Neuron (in vitro differentiated cells): ENCODE data around the gene ZDHHC14.

ENCODE experiments used
- H2AFZ ChIP-seq: one replicate; pipeline ENCODE4 v1.6.1; 2013; ENCODE audit warnings: low read depth, mild to moderate bottlenecking, inconsistent platforms, low read length, moderate library complexity
- H3K27me3 ChIP-seq: one replicate; pipeline ENCODE4 v1.6.1; 2013; ENCODE audit warnings: low read length; ENCODE audit not compliant: insufficient read depth
- H3K36me3 ChIP-seq: one replicate; pipeline ENCODE4 v1.6.1; 2013; ENCODE audit warnings: low read length; ENCODE audit not compliant: insufficient read depth
- H3K4me1 ChIP-seq: one replicate; pipeline ENCODE4 v1.6.1; 2013; ENCODE audit warnings: low read length; ENCODE audit not compliant: insufficient read depth
- H3K4me3 ChIP-seq: 2 replicates; pipeline ENCODE4 v1.5.1; 2013; ENCODE audit warnings: mild to moderate bottlenecking, low read length, moderate library complexity
- H3K9me3 ChIP-seq: one replicate; pipeline ENCODE4 v1.6.1; 2013; ENCODE audit warnings: low read length

ZDHHC14 gene

DNA sequence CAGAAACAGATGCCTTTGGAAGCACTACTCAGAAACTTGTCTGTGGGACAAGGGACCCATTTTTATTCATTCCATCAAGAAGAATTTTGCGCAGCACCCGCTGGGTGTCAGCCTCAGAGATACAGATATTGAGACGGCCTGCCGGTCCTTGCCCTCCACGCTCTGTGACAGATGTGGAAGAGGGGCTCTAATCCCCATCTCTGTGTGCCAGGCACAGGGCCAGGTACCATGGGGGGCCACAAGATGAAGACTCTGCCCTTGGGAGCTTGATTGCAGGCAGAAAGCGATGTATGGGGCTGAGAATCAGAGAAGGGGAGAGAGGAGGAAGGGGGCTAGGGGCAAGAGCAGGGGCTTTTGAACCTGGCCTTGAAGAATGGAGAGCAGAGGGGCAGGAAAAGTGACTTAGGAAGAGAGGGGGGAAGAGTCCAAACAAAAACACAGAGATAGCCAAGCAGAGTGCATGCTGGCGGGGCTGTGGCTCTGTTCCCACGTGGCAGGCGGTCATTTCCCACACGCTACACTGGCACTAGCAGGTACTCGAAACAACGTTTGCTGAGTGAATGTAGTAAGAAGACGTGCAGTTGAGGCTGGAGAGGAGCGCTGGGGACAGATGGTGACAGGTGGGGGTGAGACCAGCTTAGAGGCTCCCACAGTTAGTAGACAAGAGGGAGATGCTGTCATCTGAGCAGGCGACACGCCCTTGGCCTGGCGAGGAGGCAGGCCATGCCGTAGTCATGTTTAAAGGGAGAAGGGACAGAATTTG, 271.8 kb downstream of the ZDHHC14 start:
- Histone ChIP-seq H3K36me3 (no peaks in the 10 kb centered on the region), H3K27me3 (no peaks in the 10 kb centered on the region), H3K4me1 (peaks cover 3% of the 10 kb centered on the region), H3K4me3 (no peak overlapping the region), H2AFZ (no peak overlapping the region), H3K9me3 (no peaks in the 10 kb centered on the region)

DNA sequence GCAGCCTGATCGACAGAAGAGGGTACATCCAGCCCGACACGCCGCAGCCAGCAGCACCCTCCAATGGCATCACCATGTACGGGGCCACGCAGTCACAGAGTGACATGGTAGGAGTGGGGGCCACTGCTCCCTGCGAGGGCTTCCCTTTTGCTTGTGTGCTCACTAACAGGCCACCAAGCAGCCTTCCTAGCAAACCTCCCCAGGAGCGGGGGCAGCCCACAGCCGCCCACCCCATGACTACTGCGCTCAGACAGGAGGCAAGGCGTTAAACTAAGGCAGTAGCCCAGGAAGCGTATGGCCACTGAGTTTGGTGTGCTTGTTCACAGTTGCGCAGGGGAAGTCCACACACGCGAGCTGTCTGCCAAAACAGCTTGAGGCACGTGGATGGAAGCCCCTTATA, 272.5 kb downstream of the ZDHHC14 start:
- Histone ChIP-seq H3K36me3 (no peaks in the 10 kb centered on the region), H2AFZ (no peak overlapping the region), H3K4me1 (peaks cover 3% of the 10 kb centered on the region), H3K9me3 (no peaks in the 10 kb centered on the region), H3K4me3 (no peak overlapping the region), H3K27me3 (no peaks in the 10 kb centered on the region)

DNA sequence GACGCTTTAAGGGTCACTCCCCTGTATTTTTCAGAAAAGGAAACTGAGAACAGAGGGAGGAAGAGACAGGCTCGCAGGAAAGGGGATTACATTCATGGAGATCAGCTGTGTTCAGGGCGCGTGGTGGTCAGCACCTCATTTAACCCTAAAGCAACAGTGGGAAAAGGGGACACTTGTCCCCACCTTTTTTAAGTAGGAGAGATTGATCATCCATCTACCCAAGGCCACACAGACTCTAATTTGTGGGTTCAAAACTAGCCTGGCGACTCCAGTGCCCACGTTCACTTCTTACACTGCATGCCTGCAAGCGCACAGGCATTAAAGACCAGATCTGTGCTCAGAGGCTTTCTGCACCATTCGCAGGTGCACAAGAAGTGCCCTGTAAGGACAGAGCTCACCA, 274.1 kb downstream of the ZDHHC14 start:
- Histone ChIP-seq H3K4me1 (peaks cover 2% of the 10 kb centered on the region), H3K36me3 (no peaks in the 10 kb centered on the region), H3K4me3 (no peak overlapping the region), H2AFZ (no peak overlapping the region), H3K9me3 (no peaks in the 10 kb centered on the region), H3K27me3 (no peaks in the 10 kb centered on the region)

DNA sequence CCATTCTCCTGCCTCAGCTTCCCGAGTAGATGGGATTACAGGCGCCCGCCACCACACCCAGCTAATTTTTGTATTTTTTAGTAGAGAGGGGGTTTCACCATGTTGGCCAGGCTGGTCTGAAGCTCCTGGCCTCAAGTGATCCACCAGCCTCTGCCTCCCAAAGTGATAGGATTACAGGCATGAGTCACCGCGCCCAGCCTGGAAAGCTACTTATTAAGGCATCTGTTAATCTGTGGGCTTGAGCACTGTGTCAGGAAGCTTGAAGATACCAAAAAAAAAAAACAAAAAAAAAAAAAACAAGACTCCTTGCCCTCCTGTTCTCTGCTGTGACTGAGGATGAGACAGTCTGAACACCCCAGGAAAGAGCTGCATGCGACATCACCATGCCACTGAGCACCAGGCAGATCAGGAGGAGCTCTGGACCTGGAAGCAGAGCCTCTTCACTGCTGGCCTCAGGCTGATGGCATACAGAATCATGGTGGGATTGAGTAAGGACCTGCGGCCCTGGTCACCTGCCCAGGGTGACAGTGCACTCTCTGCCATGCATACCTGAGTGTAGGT, 275.5 kb downstream of the ZDHHC14 start:
- Histone ChIP-seq H3K36me3 (no peaks in the 10 kb centered on the region), H3K9me3 (no peaks in the 10 kb centered on the region), H2AFZ (no peak overlapping the region), H3K27me3 (no peaks in the 10 kb centered on the region), H3K4me3 (no peak overlapping the region), H3K4me1 (peaks cover 2% of the 10 kb centered on the region)

DNA sequence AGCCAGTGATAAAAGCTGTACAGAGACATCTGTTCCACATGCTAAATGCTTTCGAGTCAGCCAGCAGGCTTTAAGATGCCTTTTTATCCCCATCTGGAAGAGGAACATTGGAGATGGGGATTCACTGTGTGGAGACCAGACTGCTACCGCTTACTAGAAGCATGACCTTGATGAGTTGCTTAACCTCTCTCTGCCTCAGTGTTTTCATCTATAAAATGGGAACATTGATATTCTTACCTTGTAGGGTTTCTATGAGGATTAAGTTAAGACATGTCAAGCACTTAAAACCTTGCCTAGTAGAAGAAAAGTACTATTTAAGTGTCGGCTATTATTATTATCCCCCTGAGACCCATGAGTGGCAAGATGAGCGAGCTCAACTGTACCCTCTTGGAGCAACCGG, 276.8 kb downstream of the ZDHHC14 start:
- Histone ChIP-seq H3K4me3 (no peak overlapping the region), H3K27me3 (no peaks in the 10 kb centered on the region), H3K36me3 (no peaks in the 10 kb centered on the region), H3K4me1 (peaks cover 2% of the 10 kb centered on the region), H3K9me3 (no peaks in the 10 kb centered on the region), H2AFZ (no peak overlapping the region)

DNA sequence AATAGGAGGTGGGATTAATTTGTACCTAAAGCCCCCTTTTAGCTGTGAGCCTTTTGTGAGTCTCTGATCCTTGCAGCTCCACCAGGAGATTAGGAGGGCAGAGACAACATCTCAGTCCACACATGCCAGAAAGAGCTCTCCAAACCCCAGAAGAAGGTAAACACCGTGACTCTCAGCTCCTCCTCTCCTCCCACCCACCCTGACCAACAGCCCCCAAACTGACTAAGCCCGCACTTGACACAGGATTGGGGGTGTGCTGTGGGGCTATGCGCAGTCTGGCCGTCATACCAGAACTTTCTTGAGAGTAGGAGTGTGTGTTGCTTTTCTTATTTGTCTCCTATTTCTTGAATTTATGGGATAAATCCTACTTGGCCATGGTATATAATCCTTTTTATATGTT, 277.3 kb downstream of the ZDHHC14 start:
- Histone ChIP-seq H3K4me1 (peaks cover 2% of the 10 kb centered on the region), H3K4me3 (no peak overlapping the region), H3K36me3 (no peaks in the 10 kb centered on the region), H3K9me3 (no peaks in the 10 kb centered on the region), H2AFZ (no peak overlapping the region), H3K27me3 (no peaks in the 10 kb centered on the region)

DNA sequence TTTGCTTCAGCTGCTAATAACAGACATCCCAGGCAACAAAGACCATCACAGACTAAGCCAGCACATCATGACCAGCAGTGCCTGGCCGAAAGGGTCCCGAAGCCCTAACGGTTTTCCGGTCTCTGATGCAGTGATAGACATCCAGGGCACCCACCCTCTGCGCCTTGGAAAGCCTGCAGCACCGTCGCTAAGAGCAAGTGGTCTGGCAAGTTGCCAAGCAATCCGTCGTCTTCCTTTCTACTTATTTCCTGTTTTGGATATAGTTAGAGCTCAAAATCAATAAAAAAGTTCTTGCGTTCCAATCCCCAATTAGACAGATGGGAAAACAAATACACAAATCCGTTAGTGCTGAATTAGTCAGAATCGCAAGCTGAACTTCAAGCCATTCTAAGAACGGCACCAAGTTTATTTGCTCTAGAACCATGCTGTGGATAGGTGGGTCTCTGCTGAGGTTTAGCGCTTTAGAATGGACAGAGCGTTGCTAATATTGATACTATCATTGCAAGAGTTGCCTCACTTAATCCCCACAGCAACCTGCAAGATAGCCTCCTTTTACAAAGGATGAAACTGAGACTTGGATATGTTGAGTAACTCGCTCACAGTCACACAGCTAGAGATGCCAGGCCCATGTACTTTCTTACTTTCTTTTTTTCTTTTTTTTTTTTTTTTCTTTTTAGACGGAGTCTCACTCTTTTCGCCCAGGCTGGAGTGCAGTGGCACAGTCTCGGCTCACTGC, 278.7 kb downstream of the ZDHHC14 start:
- H2AFZ ChIP-seq = no peak overlapping the region
- no peaks in the 10 kb centered on the region for H3K27me3 ChIP-seq
- H3K36me3 ChIP-seq = no peaks in the 10 kb centered on the region
- H3K4me3 ChIP-seq = no peak overlapping the region
- no peaks in the 10 kb centered on the region for H3K9me3 ChIP-seq
- H3K4me1 ChIP-seq = peaks cover 2% of the 10 kb centered on the region

DNA sequence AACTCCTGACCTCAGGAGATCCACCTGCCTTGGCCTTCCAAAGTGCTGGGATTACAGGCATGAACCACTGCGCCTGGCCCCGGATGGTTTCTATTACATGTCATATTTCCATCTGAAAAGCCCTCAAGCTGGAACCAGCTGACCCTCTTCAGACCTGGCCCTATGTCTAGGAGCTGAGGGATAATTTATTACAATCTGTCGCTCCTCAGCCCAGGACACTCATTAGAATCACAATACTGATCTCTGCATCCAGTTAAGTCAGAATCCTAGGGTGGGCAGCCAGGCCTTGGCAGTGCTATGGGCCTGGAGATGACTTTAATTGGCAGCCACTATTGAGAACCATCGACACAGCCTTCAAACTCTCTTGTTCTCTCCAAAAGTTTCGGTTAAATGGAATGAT, 279.4 kb downstream of the ZDHHC14 start:
- no peak overlapping the region for H2AFZ ChIP-seq

DNA sequence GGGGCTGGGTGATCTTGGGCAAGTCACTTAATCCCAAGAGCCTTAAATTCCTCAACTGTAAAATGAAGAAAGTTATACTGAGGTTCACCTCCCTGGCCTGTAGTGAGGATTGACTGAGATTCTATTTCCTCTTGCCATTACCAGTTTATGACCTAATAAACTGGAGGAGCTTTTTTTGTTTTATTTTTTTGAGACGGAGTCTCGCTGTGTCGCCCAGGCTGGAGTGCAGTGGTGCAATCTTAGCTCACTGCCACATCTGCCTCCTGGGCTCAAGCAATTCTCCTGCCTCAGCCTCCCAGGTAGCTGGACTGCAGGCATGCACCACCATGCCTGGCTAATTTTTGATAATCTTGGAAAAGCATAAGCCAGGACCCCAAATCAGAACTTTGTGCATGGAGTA, 280.7 kb downstream of the ZDHHC14 start:
- H3K9me3 ChIP-seq = no peaks in the 10 kb centered on the region

More for the DNA sequence above, 279.4 kb downstream of the ZDHHC14 start:
- Histone ChIP-seq H3K9me3 (no peaks in the 10 kb centered on the region), H3K27me3 (no peaks in the 10 kb centered on the region), H3K36me3 (no peaks in the 10 kb centered on the region), H3K4me3 (no peak overlapping the region), H3K4me1 (peaks cover 2% of the 10 kb centered on the region)

DNA sequence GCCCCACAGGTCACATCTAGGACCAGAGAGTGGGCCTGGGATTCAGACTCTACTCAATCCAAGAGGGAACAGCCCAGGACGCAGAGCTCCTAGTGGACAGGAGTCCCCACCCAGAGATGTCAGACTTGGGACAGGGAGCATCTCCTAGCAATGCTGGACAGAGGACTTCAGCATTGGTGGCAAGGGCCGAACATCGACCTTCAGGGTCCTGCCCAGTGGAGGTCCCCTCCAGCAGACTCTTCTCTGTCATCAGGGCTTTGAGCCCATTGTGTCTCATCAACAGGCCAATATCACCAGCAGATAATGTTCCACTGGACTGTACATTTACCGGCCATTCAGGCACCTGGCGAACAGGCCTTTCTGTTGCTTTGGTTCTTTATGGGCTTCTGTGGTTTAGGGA, 282.3 kb downstream of the ZDHHC14 start:
- H2AFZ ChIP-seq = no peak overlapping the region
- H3K9me3 ChIP-seq = no peaks in the 10 kb centered on the region
- no peaks in the 10 kb centered on the region for H3K36me3 ChIP-seq
- H3K4me1 ChIP-seq = peaks cover 2% of the 10 kb centered on the region
- no peaks in the 10 kb centered on the region for H3K27me3 ChIP-seq
- H3K4me3 ChIP-seq = no peak overlapping the region

More for the DNA sequence above, 280.7 kb downstream of the ZDHHC14 start:
- no peaks in the 10 kb centered on the region for H3K36me3 ChIP-seq
- no peaks in the 10 kb centered on the region for H3K27me3 ChIP-seq
- H3K4me3 ChIP-seq = no peak overlapping the region
- peaks cover 2% of the 10 kb centered on the region for H3K4me1 ChIP-seq
- H2AFZ ChIP-seq = no peak overlapping the region

DNA sequence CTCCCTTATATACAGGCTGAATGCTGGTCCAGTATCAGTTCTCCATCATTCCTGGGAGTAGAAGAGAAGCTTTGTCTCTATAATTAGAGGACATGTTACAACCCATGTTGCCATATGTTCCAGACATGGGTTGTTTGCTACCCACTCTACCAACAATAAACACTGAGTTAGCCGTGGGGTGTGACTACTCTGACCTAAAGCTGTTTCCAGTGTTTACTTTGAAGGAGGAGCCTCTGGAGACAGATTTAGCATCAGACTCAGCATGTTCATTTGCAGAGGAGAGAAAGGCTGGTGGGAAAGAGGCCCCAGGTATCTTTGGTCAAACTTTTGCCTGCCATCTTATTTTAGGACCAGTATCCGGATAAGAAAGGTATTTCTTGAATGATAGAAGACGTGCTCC, 284.2 kb downstream of the ZDHHC14 start:
- no peak overlapping the region for H3K4me3 ChIP-seq
- H3K9me3 ChIP-seq = no peaks in the 10 kb centered on the region
- H3K27me3 ChIP-seq = no peaks in the 10 kb centered on the region
- H2AFZ ChIP-seq = no peak overlapping the region
- no peaks in the 10 kb centered on the region for H3K36me3 ChIP-seq
- H3K4me1 ChIP-seq = peaks cover 10% of the 10 kb centered on the region

DNA sequence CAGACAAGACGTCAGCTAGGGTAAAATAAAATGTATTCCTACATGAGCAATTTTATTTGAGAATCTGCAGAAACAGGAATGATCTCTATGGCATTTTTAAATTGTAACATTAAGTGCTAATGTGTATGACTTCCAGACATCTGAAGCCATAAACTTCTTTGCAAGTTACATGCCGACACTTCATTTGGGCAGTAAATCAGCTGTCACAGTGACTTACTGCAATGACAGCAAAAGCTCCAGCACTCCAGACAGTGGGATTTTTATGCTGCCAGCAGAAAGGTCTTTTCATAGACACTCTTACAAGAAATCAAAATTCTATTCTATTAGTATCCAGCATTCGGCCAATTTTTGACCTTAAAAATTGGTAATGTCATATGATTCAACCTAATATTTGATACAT, 285.7 kb downstream of the ZDHHC14 start:
- Histone ChIP-seq H3K27me3 (no peaks in the 10 kb centered on the region), H3K9me3 (no peaks in the 10 kb centered on the region), H3K4me1 (peaks cover 10% of the 10 kb centered on the region), H2AFZ (no peak overlapping the region), H3K4me3 (no peak overlapping the region), H3K36me3 (no peaks in the 10 kb centered on the region)

DNA sequence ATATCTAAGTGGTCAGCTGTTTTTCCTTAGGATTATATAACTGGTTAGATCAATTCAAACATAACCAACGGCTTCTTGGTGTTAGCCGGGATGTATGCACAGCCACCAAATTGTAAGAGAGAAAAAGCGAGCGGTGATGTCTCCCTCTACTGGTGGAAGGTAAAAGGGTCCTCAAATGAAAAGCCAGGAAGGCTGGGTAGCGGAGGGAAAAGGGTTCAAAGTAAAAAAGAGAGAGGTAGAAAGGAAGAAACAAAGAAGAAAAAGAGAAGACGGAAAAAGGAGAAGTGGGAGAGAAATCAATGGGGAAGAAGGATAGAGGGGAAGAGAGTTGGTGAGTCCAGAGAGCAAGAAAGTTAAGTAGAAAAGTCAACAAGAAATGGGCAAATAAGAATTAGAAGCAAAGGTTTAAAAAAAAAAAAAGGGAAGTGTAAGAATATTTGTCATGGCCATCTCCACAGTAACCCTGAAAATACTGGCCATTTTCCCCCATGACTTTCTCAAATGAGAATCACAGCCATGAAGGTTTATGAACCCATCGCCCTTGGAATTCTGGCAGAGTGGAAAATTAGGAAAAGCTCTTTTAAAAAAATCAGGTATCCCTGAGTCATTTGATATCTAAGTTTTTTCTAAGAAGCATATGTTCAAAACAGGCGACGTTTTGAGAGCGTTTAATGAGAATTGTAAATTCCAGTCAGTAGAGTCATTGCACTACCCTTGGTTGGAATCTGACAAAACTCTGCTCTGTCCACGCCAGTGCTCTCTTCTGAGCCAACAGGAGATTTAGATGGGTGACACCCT, 286.4 kb downstream of the ZDHHC14 start:
- H2AFZ ChIP-seq = no peak overlapping the region
- no peaks in the 10 kb centered on the region for H3K27me3 ChIP-seq
- no peaks in the 10 kb centered on the region for H3K36me3 ChIP-seq
- H3K4me1 ChIP-seq = peaks cover 10% of the 10 kb centered on the region
- no peaks in the 10 kb centered on the region for H3K9me3 ChIP-seq
- H3K4me3 ChIP-seq = no peak overlapping the region
